HepG2 (cell line): Measurements from ENCODE around the gene PLEKHH1.

Experiments used
- BRF2 ChIP-seq: sonication (generic); formaldehyde crosslinking; IDR thresholded peaks from 2 replicates; pipeline ENCODE4 v1.8.1; 2022; ENCODE audit warnings: mild to moderate bottlenecking, missing genetic modification reagents
- DRAP1 ChIP-seq: IDR thresholded peaks from 2 replicates; pipeline ENCODE4 v1.6.1; 2016; ENCODE audit warnings: missing genetic modification reagents, missing compliant biosample characterization
- FLYWCH1 ChIP-seq: sonication (generic); formaldehyde crosslinking; IDR thresholded peaks from 2 replicates; pipeline ENCODE4 v1.8.1; 2023; ENCODE audit warnings: mild to moderate bottlenecking, missing genetic modification reagents
- PHB2 ChIP-seq: fragments of 450-650 bp; IDR thresholded peaks from 2 replicates; pipeline ENCODE4 v1.6.1; 2018; ENCODE audit not compliant: partially characterized antibody
- SATB2 ChIP-seq: sonication (generic); formaldehyde crosslinking; IDR thresholded peaks from 2 replicates; pipeline ENCODE4 v1.5.0; 2020; ENCODE audit warnings: missing genetic modification reagents
- STAT6 ChIP-seq: sonication (generic); formaldehyde crosslinking; IDR thresholded peaks from 2 replicates; pipeline ENCODE4 v1.4.0; 2020; ENCODE audit warnings: missing genetic modification reagents, mild to moderate bottlenecking, borderline replicate concordance
- TCF7L2 ChIP-seq: IDR thresholded peaks from 2 replicates; pipeline ENCODE4 v1.6.1; 2011; ENCODE audit warnings: mild to moderate bottlenecking, low read depth, low read length, moderate library complexity

GRCh38 chr14:67520482-67520881 lies 12.6 kb upstream of the PLEKHH1 start:
- TF ChIP-seq PHB2 = no peak
- TF ChIP-seq SATB2 (CRISPR knock-in tag) = no peak
- no peak for TF ChIP-seq STAT6
- no peak for TF ChIP-seq BRF2 (CRISPR knock-in tag)
- TF ChIP-seq FLYWCH1 (CRISPR knock-in tag) = no peak
- no peak for TF ChIP-seq DRAP1 (CRISPR knock-in tag)
- no peak for TF ChIP-seq TCF7L2
